HG02884 (cell line): ENCODE data around the gene SPAG16.

Experiments used
- ATAC-seq: cut with Tn5 transposase; IDR thresholded peaks from one replicate; pipeline ENCODE4 v1.9.1; 2021; ENCODE audit warnings: mild to moderate bottlenecking, moderate library complexity; ENCODE audit not compliant: unreplicated experiment

The SPAG16 gene

GRCh38 chr2:214232271-214232670 is 948.0 kb downstream of the SPAG16 start:
- ATAC-seq = no peak

GRCh38 chr2:214233164-214233563 is 948.9 kb downstream of the SPAG16 start:
- ATAC-seq = no peak

GRCh38 chr2:214242797-214243196 is 958.5 kb downstream of the SPAG16 start:
- no peak for ATAC-seq

- no peak for ATAC-seq
Measured at GRCh38 chr2:214244847-214245246, 960.6 kb downstream of the SPAG16 start.

- no peak for ATAC-seq
Measured at GRCh38 chr2:214246417-214246816, 962.2 kb downstream of the SPAG16 start.

GRCh38 chr2:214247531-214247930 is 963.3 kb downstream of the SPAG16 start:
- ATAC-seq = no peak

- no peak for ATAC-seq
Measured at GRCh38 chr2:214255046-214255445, 970.8 kb downstream of the SPAG16 start.

- no peak for ATAC-seq
Measured at GRCh38 chr2:214261683-214262082, 977.4 kb downstream of the SPAG16 start.

GRCh38 chr2:214264171-214264570 is 979.9 kb downstream of the SPAG16 start:
- ATAC-seq = no peak

- ATAC-seq = no peak
Measured at GRCh38 chr2:214265991-214266489, 981.8 kb downstream of the SPAG16 start.

GRCh38 chr2:214277880-214278279 is 993.6 kb downstream of the SPAG16 start:
- ATAC-seq = no peak

- no peak for ATAC-seq
Measured at GRCh38 chr2:214286011-214286410, 1001.7 kb downstream of the SPAG16 start.

GRCh38 chr2:214293593-214293992 is 1009.3 kb downstream of the SPAG16 start:
- ATAC-seq = no peak

GRCh38 chr2:214294426-214294825 is 1010.2 kb downstream of the SPAG16 start:
- no peak for ATAC-seq

- ATAC-seq = no peak
Measured at GRCh38 chr2:214297423-214297822, 1013.2 kb downstream of the SPAG16 start.

- no peak for ATAC-seq
Measured at GRCh38 chr2:214310319-214310718, 1026.1 kb downstream of the SPAG16 start.

GRCh38 chr2:214311031-214311533 is 1026.8 kb downstream of the SPAG16 start:
- peak; percentile 40 for ATAC-seq

GRCh38 chr2:214311931-214312749 is 1027.9 kb downstream of the SPAG16 start:
- no peak for ATAC-seq

GRCh38 chr2:214315324-214315723 is 1031.1 kb downstream of the SPAG16 start:
- ATAC-seq = no peak

GRCh38 chr2:214320211-214320610 is 1035.9 kb downstream of the SPAG16 start:
- no peak for ATAC-seq

GRCh38 chr2:214322662-214323061 is 1038.4 kb downstream of the SPAG16 start:
- ATAC-seq = no peak

- no peak for ATAC-seq
Measured at GRCh38 chr2:214325404-214325803, 1041.1 kb downstream of the SPAG16 start.
